ENCODE data around the gene IGFL4.

DNA sequence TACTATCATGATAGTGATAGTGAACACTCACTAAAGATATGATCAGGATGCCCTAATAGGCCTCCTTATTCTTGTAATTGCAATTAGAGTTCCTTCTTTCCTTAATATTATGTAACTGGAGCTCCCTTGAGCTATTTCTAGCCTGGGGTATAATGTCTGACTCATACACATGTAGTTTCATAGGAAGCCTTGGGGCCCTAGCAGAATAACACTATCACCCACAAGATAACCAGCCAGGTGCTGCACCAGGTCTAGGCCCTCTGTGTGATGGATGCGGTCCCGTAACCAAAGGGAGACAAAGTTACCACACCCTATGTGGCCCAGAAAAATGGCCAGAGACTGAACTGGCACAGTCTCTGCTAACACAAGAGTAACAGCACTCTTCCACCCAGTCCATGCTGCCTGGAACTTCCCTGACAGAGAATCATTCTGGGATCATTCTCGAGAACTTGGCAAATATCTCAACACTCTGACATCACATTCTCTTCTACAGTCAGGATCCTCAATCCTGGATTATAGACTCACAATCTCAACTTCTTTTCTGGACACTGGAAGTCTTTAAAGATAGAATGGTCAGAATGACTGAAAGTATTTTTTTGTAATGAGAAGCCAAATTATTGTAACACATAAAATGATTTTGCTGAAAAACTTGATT is 32.6 kb upstream of the IGFL4 start:
- TF ChIP-seq POLR2AphosphoS5 (IDR thresholded peaks at IDR 0.05; ENCODE audit: borderline replicate concordance, low read depth, low read length) (no peak), EZH2 (IDR thresholded peaks at IDR 0.05) (no peak)
